AG20443 (cell line): ENCODE data around the gene HMCN2.

Experiments
- DNase-seq: peaks from one replicate; pipeline ENCODE4 v3.0.0; 2012; ENCODE audit warnings: low spot score, mixed read lengths

Gene HMCN2

DNA sequence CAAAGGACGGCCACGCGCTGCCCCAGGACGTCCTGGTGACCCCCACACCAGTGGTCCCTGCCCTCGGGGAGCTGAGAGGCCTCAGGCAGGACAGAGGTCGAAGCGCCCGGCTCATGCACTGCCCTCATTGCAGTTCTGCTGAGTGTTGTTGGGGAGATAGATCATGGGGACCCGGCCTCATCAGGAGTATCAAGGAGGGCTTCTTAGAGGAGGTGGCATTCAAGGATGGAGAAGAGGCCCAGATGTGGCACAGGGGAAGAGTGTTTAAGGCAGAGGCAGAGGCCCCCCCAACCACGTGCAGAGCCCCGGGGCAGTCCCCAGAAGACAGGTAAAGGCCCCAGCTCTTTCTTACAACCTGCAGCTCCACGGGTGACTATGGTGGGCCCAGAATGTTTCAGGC is 205.4 kb downstream of the HMCN2 start:
- no peak for DNase-seq

DNA sequence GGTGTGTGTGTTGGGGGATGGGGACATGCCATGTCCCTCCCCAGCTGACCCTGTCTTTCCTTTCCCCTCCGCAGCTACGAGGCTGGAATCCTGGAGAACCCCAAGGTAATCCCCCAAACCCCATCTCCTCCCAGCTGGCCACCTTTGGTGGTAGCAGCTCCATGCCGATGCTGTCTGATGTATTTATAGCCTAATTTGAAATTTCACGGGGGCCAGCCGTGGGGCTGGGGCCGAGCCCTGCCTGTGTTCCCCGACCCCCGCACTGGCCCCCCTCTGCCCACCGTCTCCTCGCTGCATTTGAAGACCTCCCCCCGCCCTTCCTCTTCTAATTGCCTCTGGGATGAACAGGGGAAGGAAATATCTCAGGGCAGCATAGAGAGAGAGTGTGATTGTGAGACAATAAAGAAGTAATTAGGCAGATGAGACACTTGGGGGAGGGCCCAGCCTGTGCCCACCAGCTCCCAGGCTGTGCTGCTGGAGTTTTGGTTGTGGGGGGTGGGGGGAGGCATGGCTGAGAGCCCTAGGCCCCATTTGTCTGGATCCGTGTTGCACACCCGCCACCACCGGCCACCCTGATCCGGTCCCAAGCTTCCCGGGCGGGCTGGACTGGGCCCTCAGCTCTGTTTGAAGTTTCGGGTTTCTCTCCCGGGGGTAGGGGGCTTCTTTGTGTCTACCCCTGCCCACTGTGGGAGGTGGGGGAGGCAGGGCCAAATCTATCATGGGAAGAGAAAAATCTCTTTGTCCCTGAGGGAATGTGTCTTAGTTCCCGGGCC is 206.0 kb downstream of the HMCN2 start:
- DNase-seq, result no peak

GRCh38 chr9:130472184-130472705 is 206.7 kb downstream of the HMCN2 start:
- no peak for DNase-seq

DNA sequence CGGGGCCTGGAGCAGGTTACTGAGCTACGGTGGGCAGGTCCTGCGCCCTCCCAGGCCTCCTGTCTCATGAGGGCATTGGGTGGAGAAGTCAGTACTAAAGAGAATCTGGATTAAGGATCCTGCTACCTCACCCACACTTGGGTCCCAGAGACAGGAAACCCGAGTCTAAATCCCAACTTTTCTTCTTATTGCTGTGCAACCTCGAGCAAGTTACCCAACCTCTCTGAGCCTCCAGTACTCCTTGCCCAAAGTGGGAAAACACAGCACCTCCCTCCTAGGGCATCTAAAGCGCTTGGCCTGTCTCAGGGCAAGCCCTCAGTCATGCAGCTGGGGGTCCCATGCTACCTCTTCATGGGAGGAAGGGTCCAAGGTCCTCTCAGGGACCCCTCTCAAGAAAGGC is 207.4 kb downstream of the HMCN2 start:
- no peak for DNase-seq

DNA sequence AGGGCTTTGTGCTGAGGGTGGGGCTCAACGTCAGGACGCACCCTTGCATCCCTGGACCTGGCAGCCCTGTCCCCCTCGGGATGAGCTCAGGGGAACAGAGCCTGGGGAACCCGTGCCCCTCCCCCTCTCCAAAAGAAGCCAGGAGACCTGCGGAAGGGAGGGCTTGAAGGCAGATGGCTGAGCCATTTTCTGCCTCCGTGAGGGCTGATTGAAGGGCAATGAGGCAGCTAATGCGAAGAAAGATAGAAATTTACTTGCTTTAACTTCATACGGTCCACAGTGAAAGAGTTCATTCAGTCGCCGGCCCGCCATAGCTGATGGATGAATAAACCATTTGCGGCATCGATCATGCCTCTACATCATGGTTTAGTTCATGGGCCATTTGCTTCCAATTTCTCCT is 208.0 kb downstream of the HMCN2 start:
- no peak for DNase-seq

- DNase-seq, result no peak
These were observed 208.5 kb downstream of the HMCN2 start for GRCh38 chr9:130474106-130474505.

DNA sequence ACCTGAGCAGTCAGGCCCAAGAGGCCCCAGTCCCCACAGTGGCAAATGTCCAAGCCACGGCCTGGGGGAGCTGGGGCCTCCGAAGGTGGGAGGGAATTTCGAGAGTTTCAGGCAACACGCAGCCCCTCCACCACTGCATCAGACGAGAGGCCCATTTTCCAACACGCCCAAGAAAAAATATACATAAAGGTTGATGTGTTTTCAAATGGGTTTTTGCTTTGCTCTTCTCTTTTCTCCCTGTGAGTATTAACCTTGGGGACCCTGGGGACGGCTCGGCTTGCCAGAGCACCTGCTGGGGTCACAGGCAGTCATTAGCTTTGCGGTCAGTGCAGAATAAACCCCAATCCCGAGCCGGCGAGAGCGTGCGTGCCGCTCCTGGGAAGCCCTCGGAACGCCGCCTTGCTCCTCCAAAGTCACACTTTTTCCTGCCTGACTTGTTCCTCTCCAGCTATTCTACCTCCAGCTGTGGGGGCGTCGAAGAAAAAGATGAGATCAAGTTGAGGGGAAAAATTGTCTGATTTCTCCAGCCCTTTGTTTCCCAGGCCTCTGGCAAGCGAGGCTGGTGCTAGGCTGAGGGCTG is 210.7 kb downstream of the HMCN2 start:
- DNase-seq, result no peak

DNA sequence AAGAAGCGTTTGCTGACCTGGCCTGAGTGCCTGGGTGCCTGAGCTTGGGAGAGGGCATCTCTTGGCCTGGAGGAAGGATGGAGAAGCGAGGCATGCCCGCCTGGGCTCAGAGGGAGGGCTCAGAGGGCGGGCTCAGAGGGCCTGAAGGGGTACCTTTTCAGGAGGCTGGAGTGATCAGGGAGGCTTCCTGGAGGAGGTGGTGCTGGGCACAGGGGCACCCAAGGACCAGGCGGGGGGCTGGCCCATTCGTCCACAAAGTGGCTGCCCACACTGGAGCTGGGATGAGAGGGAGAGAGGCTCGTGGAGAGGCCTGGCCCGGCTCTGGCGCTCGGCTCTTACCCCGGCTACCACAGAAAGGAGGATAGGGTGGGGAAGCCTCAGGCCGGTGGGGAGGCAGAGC is 212.0 kb downstream of the HMCN2 start:
- DNase-seq, result no peak

GRCh38 chr9:130478152-130478551 is 212.6 kb downstream of the HMCN2 start:
- no peak for DNase-seq

- no peak for DNase-seq
These were observed 213.4 kb downstream of the HMCN2 start for GRCh38 chr9:130478736-130479575.

DNA sequence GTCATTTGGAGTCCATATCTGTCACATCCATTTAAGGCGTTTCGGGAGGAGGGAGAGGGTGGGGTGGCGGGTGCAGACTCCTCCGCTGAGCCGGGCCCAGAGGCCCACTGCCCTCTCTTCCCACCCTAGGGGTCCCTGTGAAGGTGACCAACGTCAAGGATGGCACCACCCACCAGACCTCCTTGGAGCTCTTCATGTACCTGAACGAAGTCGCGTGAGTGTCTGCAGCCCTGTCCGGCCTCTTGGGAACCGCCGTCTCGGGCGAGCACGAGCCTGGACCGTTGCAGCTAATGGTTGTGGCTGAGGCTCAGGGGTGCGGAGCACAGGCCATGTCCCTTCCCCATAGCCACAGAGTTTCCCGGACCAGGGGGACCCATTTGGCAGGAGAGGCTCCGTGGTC is 214.0 kb downstream of the HMCN2 start:
- no peak for DNase-seq

DNA sequence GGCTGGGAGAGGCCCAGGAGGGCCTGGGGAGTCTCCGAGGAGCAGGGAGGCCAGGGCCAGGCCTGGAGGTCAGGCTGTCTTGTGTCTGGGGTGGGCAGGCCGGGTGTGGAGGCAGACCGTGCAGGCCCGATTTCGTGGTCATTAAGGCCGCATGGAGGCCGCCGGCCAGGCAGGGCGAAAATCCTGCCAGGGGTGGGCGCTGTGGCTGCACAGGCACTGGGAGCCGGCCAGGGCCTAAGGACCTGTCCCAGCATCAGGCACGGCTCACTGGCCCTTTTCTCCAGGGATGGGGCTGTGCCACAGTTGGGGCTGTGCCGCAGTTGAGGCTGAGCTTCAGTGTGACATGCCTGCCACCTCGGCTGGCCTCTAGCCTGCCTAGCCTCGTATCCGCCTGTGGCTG is 215.1 kb downstream of the HMCN2 start:
- DNase-seq, result no peak

DNA sequence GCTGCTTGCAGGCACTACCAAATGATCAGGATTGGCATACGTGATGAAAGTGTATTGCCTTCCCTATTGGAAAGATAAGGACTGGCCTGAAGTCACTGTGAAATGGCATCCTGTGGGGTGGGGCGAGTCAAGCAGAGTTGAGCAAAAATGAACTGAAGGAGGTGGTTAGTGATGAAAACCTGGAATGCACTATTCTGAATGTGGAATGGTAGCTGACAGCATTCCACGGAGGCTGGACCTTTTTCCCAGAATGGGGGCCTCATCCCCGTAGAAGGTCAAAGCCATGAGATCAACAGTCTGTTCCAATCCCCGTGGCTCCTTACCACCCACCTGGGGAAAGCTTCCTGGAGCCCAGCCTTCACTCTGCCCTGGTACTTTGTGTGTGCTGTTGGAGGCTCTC is 216.9 kb downstream of the HMCN2 start:
- no peak for DNase-seq

DNA sequence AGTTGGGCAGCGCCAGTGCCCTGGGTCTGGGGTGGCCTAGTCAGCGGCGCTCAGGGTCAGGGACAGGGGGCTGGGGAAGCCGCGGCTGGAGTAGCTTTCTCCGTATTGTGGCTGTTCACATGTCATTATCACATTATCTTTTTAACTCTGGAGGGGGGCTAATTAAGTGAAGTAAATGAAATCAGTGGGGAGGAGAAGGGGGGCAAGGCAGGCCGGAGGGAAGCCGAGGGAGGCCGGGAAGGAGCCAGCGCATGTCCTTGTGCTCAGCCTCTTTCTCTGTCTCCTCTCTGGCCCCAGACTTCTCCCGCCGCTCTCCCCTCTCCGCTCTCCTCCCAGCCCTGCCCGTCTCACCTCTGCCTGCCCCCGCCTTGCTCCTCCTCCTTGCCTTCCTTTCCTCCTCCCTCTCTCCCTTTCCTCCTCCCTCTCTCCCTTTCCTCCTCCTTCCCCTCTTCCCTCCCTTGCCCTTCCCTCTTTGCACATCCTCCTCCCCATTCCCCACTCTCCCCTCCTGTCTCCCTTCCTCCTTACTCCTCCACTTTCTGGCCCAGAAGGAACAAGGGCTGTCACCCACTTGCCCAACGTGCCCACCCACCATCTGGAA is 217.9 kb downstream of the HMCN2 start:
- DNase-seq, result no peak
